Loucy (cell line): Measurements from ENCODE around the gene GLP2R.

ENCODE experiments used
- H2AFZ ChIP-seq: fragments of 200-600 bp; sonication (generic); 2 replicates; pipeline ENCODE4 v1.6.0; 2016; ENCODE audit warnings: antibody characterized with exemption, mild to moderate bottlenecking, low read length, moderate library complexity
- H3F3A ChIP-seq: fragments of 200-600 bp; 2 replicates; pipeline ENCODE4 v1.6.0; 2016; ENCODE audit warnings: antibody characterized with exemption, low read depth, mild to moderate bottlenecking
- H3K27me3 ChIP-seq: fragments of 200-600 bp; sonication (generic); 2 replicates; pipeline ENCODE4 v1.6.1; 2014; ENCODE audit warnings: low read length, mild to moderate bottlenecking; ENCODE audit not compliant: insufficient read depth, poor library complexity, severe bottlenecking
- H3K36me3 ChIP-seq: fragments of 200-600 bp; sonication (generic); 2 replicates; pipeline ENCODE4 v1.6.1; 2016; ENCODE audit warnings: low read length; ENCODE audit not compliant: insufficient read depth
- H3K4me1 ChIP-seq: fragments of 200-600 bp; sonication (generic); 2 replicates; pipeline ENCODE4 v1.5.1; 2014; ENCODE audit warnings: low read length, mild to moderate bottlenecking; ENCODE audit not compliant: insufficient read depth, poor library complexity, severe bottlenecking
- H3K4me2 ChIP-seq: fragments of 200-600 bp; sonication (generic); 2 replicates; pipeline ENCODE4 v1.6.0; 2014; ENCODE audit warnings: antibody characterized with exemption, low read length, low read depth, mild to moderate bottlenecking; ENCODE audit not compliant: poor library complexity, severe bottlenecking
- H3K4me3 ChIP-seq: fragments of 200-600 bp; sonication (generic); 2 replicates; pipeline ENCODE4 v1.5.1; 2014; ENCODE audit warnings: low read length, mild to moderate bottlenecking, mixed read lengths; ENCODE audit not compliant: poor library complexity, severe bottlenecking
- H3K79me2 ChIP-seq: fragments of 200-600 bp; sonication (generic); 2 replicates; pipeline ENCODE4 v1.6.1; 2014; ENCODE audit warnings: low read length; ENCODE audit not compliant: insufficient read depth
- H3K9ac ChIP-seq: fragments of 200-600 bp; sonication (generic); 2 replicates; pipeline ENCODE4 v1.6.0; 2014; ENCODE audit warnings: mild to moderate bottlenecking, low read depth, low read length, moderate library complexity; ENCODE audit not compliant: poor library complexity, severe bottlenecking
- H3K9me2 ChIP-seq: fragments of 200-600 bp; sonication (generic); replicated peaks from 2 replicates; pipeline ENCODE4 v1.6.1; 2016; ENCODE audit warnings: low read depth, low read length, mixed read lengths
- H3K9me3 ChIP-seq: fragments of 200-600 bp; sonication (generic); 2 replicates; pipeline ENCODE4 v1.6.1; 2014; ENCODE audit warnings: mild to moderate bottlenecking, antibody characterized with exemption, low read length, low read depth; ENCODE audit not compliant: insufficient read depth
- H4K20me1 ChIP-seq: fragments of 200-600 bp; sonication (generic); 2 replicates; pipeline ENCODE4 v1.6.0; 2014; ENCODE audit warnings: antibody characterized with exemption, low read length, mild to moderate bottlenecking; ENCODE audit not compliant: insufficient read depth, poor library complexity, severe bottlenecking
- EZH2phosphoT487 ChIP-seq: fragments of 200-600 bp; IDR thresholded peaks from 2 replicates; pipeline ENCODE4 v1.6.1; 2018; ENCODE audit warnings: antibody characterized with exemption, mild to moderate bottlenecking, moderate library complexity, borderline replicate concordance
- TF ChIP-seq, protein P1 (sequence below): fragments of 200-600 bp; sonication (generic); conservative IDR thresholded peaks from 2 replicates; pipeline ENCODE4 v1.5.1; 2014; ENCODE audit warnings: mild to moderate bottlenecking, antibody characterized with exemption, low read length

The GLP2R gene

DNA sequence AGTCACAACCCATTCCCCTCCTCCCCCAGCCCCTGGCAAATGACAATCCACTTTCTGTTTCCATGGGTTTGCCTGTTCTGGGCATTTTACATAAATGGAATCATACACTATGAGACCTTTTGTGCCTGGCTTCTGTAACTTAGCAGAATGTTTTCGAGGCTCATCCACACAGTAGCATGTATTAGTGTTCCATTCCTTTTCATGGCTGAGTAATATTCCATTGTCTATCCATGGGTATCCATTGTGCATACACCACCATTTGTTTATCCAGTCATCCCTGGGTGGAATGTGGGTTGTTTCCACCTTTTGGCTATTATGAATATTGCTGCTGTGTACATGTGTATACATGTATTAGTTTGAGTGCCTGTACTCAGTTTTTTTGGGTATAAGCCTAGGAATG is 113.0 kb downstream of the GLP2R start:
- Histone ChIP-seq H3K79me2 (no peaks in the 10 kb centered on the region), H3K27me3 (no peaks in the 10 kb centered on the region), H3K9ac (no peak overlapping the region), H2AFZ (no peak overlapping the region), H3K4me1 (no peaks in the 10 kb centered on the region), H4K20me1 (no peaks in the 10 kb centered on the region), H3K36me3 (peaks cover 68% of the 10 kb centered on the region), H3K9me3 (no peaks in the 10 kb centered on the region; the same call in 1 of the 2 replicates), H3K9me2 (no peaks in the 10 kb centered on the region), H3K4me3 (no peak overlapping the region), H3F3A (no peaks in the 10 kb centered on the region), H3K4me2 (no peak overlapping the region)
- TF ChIP-seq EZH2phosphoT487, result no peak
- TF ChIP-seq, protein P1, sequence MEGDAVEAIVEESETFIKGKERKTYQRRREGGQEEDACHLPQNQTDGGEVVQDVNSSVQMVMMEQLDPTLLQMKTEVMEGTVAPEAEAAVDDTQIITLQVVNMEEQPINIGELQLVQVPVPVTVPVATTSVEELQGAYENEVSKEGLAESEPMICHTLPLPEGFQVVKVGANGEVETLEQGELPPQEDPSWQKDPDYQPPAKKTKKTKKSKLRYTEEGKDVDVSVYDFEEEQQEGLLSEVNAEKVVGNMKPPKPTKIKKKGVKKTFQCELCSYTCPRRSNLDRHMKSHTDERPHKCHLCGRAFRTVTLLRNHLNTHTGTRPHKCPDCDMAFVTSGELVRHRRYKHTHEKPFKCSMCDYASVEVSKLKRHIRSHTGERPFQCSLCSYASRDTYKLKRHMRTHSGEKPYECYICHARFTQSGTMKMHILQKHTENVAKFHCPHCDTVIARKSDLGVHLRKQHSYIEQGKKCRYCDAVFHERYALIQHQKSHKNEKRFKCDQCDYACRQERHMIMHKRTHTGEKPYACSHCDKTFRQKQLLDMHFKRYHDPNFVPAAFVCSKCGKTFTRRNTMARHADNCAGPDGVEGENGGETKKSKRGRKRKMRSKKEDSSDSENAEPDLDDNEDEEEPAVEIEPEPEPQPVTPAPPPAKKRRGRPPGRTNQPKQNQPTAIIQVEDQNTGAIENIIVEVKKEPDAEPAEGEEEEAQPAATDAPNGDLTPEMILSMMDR, result no peak

DNA sequence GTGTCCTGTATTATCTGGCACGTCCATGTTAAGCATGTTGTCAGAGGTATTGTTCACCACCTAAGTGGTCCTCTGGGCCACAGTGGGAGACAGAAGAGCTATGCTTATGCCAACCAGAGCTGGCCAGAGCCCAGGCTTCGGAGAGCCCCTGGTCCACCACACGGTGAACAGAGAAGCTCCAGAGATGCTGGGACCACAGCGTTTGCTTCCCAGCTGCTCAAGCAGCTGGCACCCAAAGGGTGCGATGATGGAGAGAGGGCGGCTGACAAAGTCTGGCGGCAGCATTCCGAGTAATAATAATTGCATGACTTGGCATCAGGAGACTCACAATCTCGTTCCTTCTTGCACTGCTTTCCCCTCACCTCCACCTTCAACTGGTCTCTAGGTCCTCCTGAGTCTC is 115.1 kb downstream of the GLP2R start:
- Histone ChIP-seq H4K20me1 (no peaks in the 10 kb centered on the region), H2AFZ (no peak overlapping the region), H3F3A (no peaks in the 10 kb centered on the region), H3K9me3 (no peaks in the 10 kb centered on the region; the same call in 1 of the 2 replicates), H3K4me2 (no peak overlapping the region), H3K9me2 (no peaks in the 10 kb centered on the region), H3K79me2 (no peaks in the 10 kb centered on the region), H3K36me3 (peaks cover 78% of the 10 kb centered on the region), H3K4me1 (no peaks in the 10 kb centered on the region), H3K27me3 (no peaks in the 10 kb centered on the region), H3K4me3 (no peak overlapping the region), H3K9ac (no peak overlapping the region)
- TF ChIP-seq, protein P1, result no peak
- TF ChIP-seq EZH2phosphoT487, result no peak

DNA sequence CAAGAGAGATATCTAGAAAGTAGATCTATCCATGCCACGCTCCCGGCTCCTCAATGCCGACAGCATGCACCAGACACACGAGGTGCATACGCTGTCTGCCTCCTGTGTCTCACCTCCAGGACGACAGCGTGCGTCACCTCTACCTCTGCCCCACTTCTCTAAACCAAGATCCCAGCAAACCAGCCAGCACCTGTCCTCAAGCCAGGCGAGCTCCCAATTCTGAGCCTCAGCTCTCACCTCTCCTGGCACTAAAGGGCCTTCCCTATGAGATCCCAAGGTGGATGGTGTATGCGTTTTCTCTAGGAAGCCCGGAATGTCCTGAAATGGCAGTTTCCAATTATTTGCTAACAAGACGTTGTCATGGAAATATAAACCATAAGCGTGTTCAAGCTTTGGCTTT is 115.6 kb downstream of the GLP2R start:
- H2AFZ ChIP-seq, result no peak overlapping the region
- no peak overlapping the region for H3K4me2 ChIP-seq
- no peak overlapping the region for H3K4me3 ChIP-seq
- no peaks in the 10 kb centered on the region for H3K9me2 ChIP-seq
- H3K36me3 ChIP-seq, result peaks cover 82% of the 10 kb centered on the region
- no peaks in the 10 kb centered on the region for H4K20me1 ChIP-seq
- H3F3A ChIP-seq, result no peaks in the 10 kb centered on the region
- TF ChIP-seq, protein P1, result no peak
- no peaks in the 10 kb centered on the region for H3K4me1 ChIP-seq
- no peaks in the 10 kb centered on the region; the same call in 1 of the 2 replicates for H3K9me3 ChIP-seq
- no peak overlapping the region for H3K9ac ChIP-seq
- H3K27me3 ChIP-seq, result no peaks in the 10 kb centered on the region
- no peaks in the 10 kb centered on the region for H3K79me2 ChIP-seq
